OCI-LY3 (cell line): ENCODE measurements around the gene SUMF1.

Experiments
- H2AFZ ChIP-seq: fragments of 200-600, 300-600 bp; shearing (Covaris generic); 2 replicates; pipeline ENCODE4 v1.6.0; 2014; ENCODE audit warnings: antibody characterized with exemption, low read depth, low read length
- H3K27ac ChIP-seq: fragments of 200-600, 300-600 bp; sonication (generic); 2 replicates; pipeline ENCODE4 v1.5.1; 2014; ENCODE audit warnings: mild to moderate bottlenecking, low read length, moderate library complexity, mixed read lengths
- H3K27me3 ChIP-seq: fragments of 200-600, 300-600 bp; sonication (generic); 2 replicates; pipeline ENCODE4 v1.6.1; 2014; ENCODE audit warnings: low read depth, low read length, mixed read lengths
- H3K36me3 ChIP-seq: fragments of 200-600, 300-600 bp; sonication (generic); replicated peaks from 2 replicates; pipeline ENCODE3; 2014; ENCODE audit warnings: low read depth, low read length, mixed read lengths
- H3K4me1 ChIP-seq: fragments of 300-600, 200-600 bp; sonication (generic); 2 replicates; pipeline ENCODE4 v1.6.1; 2014; ENCODE audit warnings: low read length, mixed read lengths
- H3K4me2 ChIP-seq: fragments of 200-600, 300-600 bp; sonication (generic); 2 replicates; pipeline ENCODE4 v1.6.1; 2014; ENCODE audit warnings: low read length, mixed read lengths
- H3K4me3 ChIP-seq: fragments of 300-600, 200-600 bp; sonication (generic); 2 replicates; pipeline ENCODE4 v1.5.1; 2014; ENCODE audit warnings: antibody characterized with exemption, mild to moderate bottlenecking, low read length, moderate library complexity
- H3K79me2 ChIP-seq: fragments of 300-600, 200-600 bp; shearing (Covaris generic); 2 replicates; pipeline ENCODE4 v1.6.1; 2014; ENCODE audit warnings: mild to moderate bottlenecking, low read length, mixed read lengths
- H3K9ac ChIP-seq: fragments of 300-600, 200-600 bp; shearing (Covaris generic); 2 replicates; pipeline ENCODE4 v1.6.0; 2014; ENCODE audit warnings: mild to moderate bottlenecking, low read length, moderate library complexity
- H3K9me3 ChIP-seq: fragments of 200-600, 300-600 bp; shearing (Covaris generic); 2 replicates; pipeline ENCODE4 v1.6.1; 2014; ENCODE audit warnings: low read length, mixed read lengths; ENCODE audit not compliant: insufficient read depth
- H4K20me1 ChIP-seq: fragments of 200-600, 300-600 bp; sonication (generic); 2 replicates; pipeline ENCODE4 v1.6.1; 2016; ENCODE audit warnings: low read length, mixed read lengths; ENCODE audit not compliant: insufficient read depth
- EZH2phosphoT487 ChIP-seq: fragments of 200-600 bp; shearing (Covaris generic); IDR thresholded peaks from 2 replicates; pipeline ENCODE4 v1.6.1; 2018; ENCODE audit warnings: antibody characterized with exemption, mixed run types, low read depth
- TF ChIP-seq, protein P1 (sequence below): fragments of 200-600, 300-600 bp; sonication (generic); IDR thresholded peaks from 2 replicates; pipeline ENCODE4 v1.5.1; 2014; ENCODE audit warnings: antibody characterized with exemption, low read length, low read depth

The SUMF1 gene

GRCh38 chr3:4472312-4472711 lies 5.2 kb upstream of the SUMF1 start:
- Histone ChIP-seq H3K9me3 (no peaks in the 10 kb centered on the region), H3K27ac (no peak overlapping the region), H3K27me3 (peaks cover 40% of the 10 kb centered on the region)

GRCh38 chr3:4471907-4472306 lies 4.8 kb upstream of the SUMF1 start:
- H3K4me3 ChIP-seq = no peak overlapping the region
- H3K79me2 ChIP-seq = no peaks in the 10 kb centered on the region
- peaks cover 16% of the 10 kb centered on the region for H3K4me1 ChIP-seq
- H3K9ac ChIP-seq = no peak overlapping the region
- TF ChIP-seq EZH2phosphoT487 = no peak
- TF ChIP-seq, protein P1, sequence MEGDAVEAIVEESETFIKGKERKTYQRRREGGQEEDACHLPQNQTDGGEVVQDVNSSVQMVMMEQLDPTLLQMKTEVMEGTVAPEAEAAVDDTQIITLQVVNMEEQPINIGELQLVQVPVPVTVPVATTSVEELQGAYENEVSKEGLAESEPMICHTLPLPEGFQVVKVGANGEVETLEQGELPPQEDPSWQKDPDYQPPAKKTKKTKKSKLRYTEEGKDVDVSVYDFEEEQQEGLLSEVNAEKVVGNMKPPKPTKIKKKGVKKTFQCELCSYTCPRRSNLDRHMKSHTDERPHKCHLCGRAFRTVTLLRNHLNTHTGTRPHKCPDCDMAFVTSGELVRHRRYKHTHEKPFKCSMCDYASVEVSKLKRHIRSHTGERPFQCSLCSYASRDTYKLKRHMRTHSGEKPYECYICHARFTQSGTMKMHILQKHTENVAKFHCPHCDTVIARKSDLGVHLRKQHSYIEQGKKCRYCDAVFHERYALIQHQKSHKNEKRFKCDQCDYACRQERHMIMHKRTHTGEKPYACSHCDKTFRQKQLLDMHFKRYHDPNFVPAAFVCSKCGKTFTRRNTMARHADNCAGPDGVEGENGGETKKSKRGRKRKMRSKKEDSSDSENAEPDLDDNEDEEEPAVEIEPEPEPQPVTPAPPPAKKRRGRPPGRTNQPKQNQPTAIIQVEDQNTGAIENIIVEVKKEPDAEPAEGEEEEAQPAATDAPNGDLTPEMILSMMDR = no peak
- H3K27ac ChIP-seq = no peak overlapping the region
- H3K4me2 ChIP-seq = no peak overlapping the region
- no peaks in the 10 kb centered on the region for H3K9me3 ChIP-seq
- H3K36me3 ChIP-seq = no peaks in the 10 kb centered on the region
- no peaks in the 10 kb centered on the region for H4K20me1 ChIP-seq
- H2AFZ ChIP-seq = no peak overlapping the region
- peaks cover 36% of the 10 kb centered on the region for H3K27me3 ChIP-seq

More at GRCh38 chr3:4472312-4472711, 5.2 kb upstream of the SUMF1 start:
- H3K79me2 ChIP-seq = no peaks in the 10 kb centered on the region
- H2AFZ ChIP-seq = no peak overlapping the region
- H3K36me3 ChIP-seq = no peaks in the 10 kb centered on the region
- no peak overlapping the region for H3K4me3 ChIP-seq
- TF ChIP-seq, protein P1 = no peak
- TF ChIP-seq EZH2phosphoT487 = no peak
- peaks cover 16% of the 10 kb centered on the region for H3K4me1 ChIP-seq
- no peak overlapping the region for H3K4me2 ChIP-seq
- no peak overlapping the region for H3K9ac ChIP-seq
- H4K20me1 ChIP-seq = no peaks in the 10 kb centered on the region

DNA sequence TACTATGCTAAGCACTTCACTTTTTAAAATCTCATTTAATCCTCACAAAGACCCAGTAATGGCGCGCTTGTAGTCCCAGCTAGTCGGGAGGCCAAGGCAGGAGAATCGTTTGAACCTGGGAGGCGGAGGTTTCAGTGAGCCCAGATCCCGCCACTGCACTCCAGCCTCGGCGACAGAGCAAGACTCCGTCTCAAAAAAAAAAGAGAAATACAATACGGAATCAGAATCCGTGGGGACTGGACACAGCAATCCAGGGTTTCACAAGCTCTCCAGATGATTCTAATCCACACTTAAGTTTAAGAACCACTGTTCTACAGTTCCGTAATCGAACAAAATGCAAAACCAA lies 426 bp upstream of the SUMF1 start:
- no peak overlapping the region for H3K27ac ChIP-seq
- TF ChIP-seq, protein P1 = no peak
- no peak for TF ChIP-seq EZH2phosphoT487
- no peak overlapping the region for H3K9ac ChIP-seq
- no peaks in the 10 kb centered on the region for H3K79me2 ChIP-seq
- no peak overlapping the region for H3K4me2 ChIP-seq
- no peaks in the 10 kb centered on the region for H3K4me1 ChIP-seq
- H3K4me3 ChIP-seq = no peak overlapping the region
- H3K9me3 ChIP-seq = no peaks in the 10 kb centered on the region
- H3K36me3 ChIP-seq = no peaks in the 10 kb centered on the region
- H3K27me3 ChIP-seq = 0 out of 2 replicates have a peak, but pooled peaks cover 6% of the 10 kb centered on the region
- H4K20me1 ChIP-seq = no peaks in the 10 kb centered on the region
- no peak overlapping the region for H2AFZ ChIP-seq

DNA sequence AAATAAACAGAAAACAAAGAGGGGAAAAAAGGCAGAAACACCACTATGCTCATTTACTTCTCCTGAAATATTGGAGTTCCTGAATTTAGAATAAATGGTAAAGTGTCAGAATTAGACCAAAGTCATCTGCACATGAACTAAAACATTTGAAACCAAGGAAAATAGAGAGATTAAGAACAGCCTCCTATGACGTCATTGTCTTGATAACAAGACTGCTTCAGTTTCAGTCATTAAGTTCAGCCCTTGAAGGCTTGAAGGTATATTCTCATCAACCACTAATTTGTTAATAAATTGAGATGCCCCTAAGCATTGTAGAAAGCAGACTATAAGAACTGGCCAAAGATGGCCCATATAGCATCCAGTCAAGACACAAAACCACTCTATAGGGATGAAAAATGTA lies 2.5 kb downstream of the SUMF1 start:
- no peaks in the 10 kb centered on the region for H3K79me2 ChIP-seq
- no peak overlapping the region for H2AFZ ChIP-seq
- no peak overlapping the region for H3K27ac ChIP-seq
- no peak for TF ChIP-seq EZH2phosphoT487
- TF ChIP-seq, protein P1 = no peak
- no peak overlapping the region for H3K4me2 ChIP-seq
- no peak overlapping the region for H3K9ac ChIP-seq
- H4K20me1 ChIP-seq = no peaks in the 10 kb centered on the region
- H3K4me3 ChIP-seq = no peak overlapping the region
- H3K9me3 ChIP-seq = no peaks in the 10 kb centered on the region
- H3K4me1 ChIP-seq = no peaks in the 10 kb centered on the region
- H3K27me3 ChIP-seq = no peaks in the 10 kb centered on the region
- H3K36me3 ChIP-seq = no peaks in the 10 kb centered on the region
